WI38 (cell line): Measurements from ENCODE around the gene NEK2.

Source experiments
- H3K4me3 ChIP-seq: 2 replicates; pipeline ENCODE4 v1.5.1; 2011; ENCODE audit warnings: low read depth, mild to moderate bottlenecking, control low read depth, low read length
- TF ChIP-seq, protein P1 (sequence below): IDR thresholded peaks from 2 replicates; pipeline ENCODE4 v1.5.1; 2012; ENCODE audit warnings: low read depth, mild to moderate bottlenecking, control low read depth, low read length

Gene NEK2

DNA sequence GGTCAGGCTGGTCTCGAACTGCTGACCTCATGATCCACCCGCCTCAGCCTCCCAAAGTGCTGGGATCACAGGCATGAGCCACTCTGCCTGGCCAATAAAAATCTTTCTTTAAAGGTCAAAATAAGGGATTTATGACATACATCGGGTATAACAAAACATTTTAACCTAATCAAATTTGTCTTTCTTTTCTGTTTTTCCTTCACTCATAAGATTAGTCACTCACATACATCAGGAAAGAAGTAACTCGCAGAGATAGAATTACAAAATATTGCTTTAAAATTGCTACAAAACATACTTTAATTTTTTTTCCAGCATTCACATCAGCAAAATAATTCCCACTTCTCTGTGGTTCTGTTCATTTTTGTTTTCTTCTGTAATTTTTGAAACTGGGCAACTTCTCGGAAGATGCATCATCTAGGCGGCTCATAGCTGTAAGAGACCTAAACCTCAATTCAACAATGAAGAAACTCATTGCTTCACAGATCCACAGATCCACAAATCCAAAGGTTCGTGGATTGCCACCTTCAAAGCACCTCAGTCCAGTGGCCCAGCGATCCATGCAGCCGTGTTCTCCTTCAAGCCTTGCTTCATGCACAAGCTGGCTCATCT, 39.7 kb downstream of the NEK2 start:
- TF ChIP-seq, protein P1, sequence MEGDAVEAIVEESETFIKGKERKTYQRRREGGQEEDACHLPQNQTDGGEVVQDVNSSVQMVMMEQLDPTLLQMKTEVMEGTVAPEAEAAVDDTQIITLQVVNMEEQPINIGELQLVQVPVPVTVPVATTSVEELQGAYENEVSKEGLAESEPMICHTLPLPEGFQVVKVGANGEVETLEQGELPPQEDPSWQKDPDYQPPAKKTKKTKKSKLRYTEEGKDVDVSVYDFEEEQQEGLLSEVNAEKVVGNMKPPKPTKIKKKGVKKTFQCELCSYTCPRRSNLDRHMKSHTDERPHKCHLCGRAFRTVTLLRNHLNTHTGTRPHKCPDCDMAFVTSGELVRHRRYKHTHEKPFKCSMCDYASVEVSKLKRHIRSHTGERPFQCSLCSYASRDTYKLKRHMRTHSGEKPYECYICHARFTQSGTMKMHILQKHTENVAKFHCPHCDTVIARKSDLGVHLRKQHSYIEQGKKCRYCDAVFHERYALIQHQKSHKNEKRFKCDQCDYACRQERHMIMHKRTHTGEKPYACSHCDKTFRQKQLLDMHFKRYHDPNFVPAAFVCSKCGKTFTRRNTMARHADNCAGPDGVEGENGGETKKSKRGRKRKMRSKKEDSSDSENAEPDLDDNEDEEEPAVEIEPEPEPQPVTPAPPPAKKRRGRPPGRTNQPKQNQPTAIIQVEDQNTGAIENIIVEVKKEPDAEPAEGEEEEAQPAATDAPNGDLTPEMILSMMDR = no peak

DNA sequence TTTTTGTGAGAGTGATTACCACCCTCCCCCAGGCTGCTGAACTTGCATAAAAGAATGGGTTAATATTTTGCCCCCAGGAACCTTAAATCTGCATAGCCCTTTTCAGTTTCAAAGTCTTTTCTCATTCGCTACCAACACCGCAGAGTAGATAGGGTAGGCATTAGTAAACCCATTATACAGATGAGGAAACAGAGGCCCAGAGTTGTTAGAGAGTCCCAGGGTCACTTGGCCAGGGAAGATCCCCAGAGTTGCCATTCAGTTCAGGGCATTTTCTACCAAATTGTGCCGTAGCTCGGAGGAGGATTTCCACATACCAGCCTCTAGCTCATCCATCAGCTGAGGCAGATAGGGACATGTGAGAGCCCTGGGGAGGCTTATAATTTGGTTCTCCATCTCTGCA, 40.5 kb downstream of the NEK2 start:
- no peak overlapping the region for H3K4me3 ChIP-seq
- TF ChIP-seq, protein P1 = no peak

More for the DNA sequence above, 39.7 kb downstream of the NEK2 start:
- H3K4me3 ChIP-seq = no peak overlapping the region

DNA sequence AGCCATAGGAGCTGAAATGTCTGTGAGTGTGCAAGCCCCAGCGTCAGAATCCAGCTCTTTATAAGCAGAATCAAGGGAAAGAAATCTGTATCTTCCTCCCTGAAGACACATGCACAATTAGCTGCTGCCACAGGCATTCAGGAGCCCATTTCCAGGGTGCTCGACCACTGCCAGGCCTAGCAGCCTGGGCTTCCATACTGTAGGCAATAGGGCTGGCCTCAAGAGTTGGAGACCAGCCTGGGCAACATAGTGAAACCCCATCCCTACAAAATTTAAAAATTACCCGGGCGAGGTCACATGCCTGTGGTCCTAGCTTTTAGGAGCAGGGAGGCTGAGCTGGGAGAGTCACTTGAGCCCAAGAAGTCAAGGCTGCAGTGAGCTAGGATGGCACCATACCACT, 41.0 kb downstream of the NEK2 start:
- no peak overlapping the region for H3K4me3 ChIP-seq
- TF ChIP-seq, protein P1 = no peak

DNA sequence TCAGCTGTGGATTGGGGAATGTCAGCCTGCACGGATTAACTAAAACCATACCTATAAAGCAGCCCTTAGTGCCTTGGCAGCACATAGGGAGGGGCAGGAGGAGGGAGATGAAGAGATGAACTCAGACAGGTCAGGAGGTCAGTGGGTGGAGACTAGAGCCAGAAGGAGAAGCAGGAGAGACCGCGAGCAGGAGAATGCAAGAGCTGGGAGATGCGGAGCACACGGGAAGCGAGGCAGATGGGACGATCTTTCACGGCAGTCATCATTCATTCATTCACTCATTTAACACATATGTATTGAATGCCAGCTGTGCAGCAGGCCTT, 41.9 kb downstream of the NEK2 start:
- TF ChIP-seq, protein P1 = no peak
- H3K4me3 ChIP-seq = no peak overlapping the region

DNA sequence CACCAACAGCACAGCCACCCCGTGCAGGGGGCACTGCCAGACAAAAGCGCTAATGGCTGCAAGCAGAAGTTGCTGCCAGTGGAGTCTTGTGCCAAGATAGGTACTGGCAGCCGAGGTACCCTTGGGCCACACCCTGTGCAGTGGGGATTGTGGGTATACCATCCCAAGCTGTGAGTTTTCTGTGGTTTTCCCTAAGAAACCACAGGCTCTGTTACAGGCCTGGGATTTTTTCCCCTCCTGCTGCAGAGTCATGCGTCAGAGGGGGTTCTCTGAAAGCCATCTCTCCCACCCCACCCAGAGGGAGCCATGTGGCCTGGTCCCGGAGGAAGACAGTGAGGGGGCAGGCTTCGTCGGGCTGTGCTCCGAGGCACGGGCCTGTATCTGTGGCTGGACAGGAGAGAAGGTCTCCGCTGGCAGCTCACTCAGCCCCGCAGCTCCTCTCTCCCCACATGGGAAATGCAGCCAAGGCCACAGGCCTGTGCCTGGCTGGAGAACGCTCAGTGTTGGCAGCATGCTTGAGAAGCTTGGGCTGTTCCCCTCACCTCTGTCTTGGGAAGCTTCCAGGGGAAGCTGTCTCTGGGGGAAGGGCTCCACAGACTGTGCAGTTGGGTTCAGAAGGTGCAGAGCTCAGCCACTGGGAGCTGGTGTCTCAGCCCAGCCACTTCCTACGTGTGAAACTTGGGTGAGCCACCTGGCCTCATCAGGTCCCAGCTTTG, 42.5 kb downstream of the NEK2 start:
- H3K4me3 ChIP-seq = no peak overlapping the region
- TF ChIP-seq, protein P1 = no peak

DNA sequence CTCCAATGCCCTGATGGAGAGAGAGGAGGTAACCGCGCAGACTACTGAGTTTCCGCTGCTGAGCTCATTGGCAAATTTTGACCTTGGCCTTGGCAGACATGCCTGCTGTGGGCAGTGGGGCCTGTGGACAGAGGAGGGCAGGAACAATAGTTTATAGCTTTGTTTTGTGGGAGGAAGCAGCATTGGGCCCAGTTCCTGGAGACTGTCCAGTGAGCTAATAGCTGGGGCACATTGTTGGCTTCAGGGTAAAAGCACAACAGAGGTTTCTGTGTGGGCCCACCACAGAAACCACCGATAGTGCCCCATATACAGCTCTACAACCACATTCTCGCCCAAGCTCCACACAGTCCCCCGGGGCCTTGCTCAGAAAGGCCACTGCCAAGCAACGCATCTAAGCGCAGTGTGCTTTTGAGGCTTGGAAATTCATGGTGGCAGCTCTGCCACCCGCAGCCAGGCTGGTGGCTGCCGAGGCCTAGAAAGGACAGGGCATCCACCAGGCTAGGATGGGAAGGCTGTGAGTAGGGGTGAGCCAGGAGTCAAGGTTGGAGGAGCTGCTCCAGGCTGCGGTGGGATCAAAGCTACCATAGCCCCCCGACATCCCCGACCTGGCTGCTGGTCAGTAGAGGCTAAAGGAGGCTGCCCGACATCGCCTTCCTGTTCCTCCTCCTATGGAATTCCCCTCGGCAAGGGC, 43.2 kb downstream of the NEK2 start:
- TF ChIP-seq, protein P1 = no peak
- H3K4me3 ChIP-seq = no peak overlapping the region

DNA sequence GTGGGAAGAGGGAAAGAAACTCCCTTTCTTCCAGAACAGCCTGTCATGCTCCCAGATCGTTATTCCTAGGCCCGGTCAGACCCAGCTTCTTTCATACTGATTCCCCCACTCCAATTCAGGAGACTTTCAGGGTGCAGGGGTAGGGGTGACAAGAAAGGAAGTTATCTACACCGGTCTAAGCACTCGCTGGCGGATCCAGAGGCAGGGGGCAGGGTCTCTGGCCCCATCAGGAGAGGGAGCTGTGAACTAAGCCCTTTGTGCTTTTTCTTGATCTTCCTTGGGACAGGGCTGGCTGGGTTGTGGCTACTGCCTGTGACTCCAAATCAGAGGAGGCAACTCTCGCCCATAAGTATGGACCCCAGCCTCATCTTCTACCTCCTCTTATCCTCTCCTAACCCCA, 44.3 kb downstream of the NEK2 start:
- TF ChIP-seq, protein P1 = no peak

More for the DNA sequence above, 44.3 kb downstream of the NEK2 start:
- H3K4me3 ChIP-seq = no peak overlapping the region
